NCI-H345 treated with DMSO at 0.1 percent for 48 hours (cell line): ENCODE data around the gene MBNL2.

Experiments
- DNase-seq: peaks from one replicate; lab custom pipeline; 2025; ENCODE audit not compliant: unreplicated experiment; lab: John Stamatoyannopoulos, UW

The MBNL2 gene

GRCh38 chr13:97289514-97290298 is 67.6 kb downstream of the MBNL2 start:
- no peak for DNase-seq

GRCh38 chr13:97295283-97296182 is 73.4 kb downstream of the MBNL2 start:
- no peak for DNase-seq

GRCh38 chr13:97296740-97297139 is 74.6 kb downstream of the MBNL2 start:
- no peak for DNase-seq

- no peak for DNase-seq
Observed at GRCh38 chr13:97298816-97299215, 76.7 kb downstream of the MBNL2 start.

GRCh38 chr13:97300871-97301270 is 78.7 kb downstream of the MBNL2 start:
- DNase-seq, result no peak

GRCh38 chr13:97301382-97302095 is 79.4 kb downstream of the MBNL2 start:
- DNase-seq, result no peak

- DNase-seq, result no peak
Observed at GRCh38 chr13:97302611-97303010, 80.5 kb downstream of the MBNL2 start.

GRCh38 chr13:97306106-97306505 is 84.0 kb downstream of the MBNL2 start:
- DNase-seq, result no peak

- no peak for DNase-seq
Observed at GRCh38 chr13:97306645-97307044, 84.5 kb downstream of the MBNL2 start.

GRCh38 chr13:97307118-97307881 is 85.2 kb downstream of the MBNL2 start:
- DNase-seq, result no peak

GRCh38 chr13:97307882-97308624 is 85.9 kb downstream of the MBNL2 start:
- DNase-seq, result no peak

- DNase-seq, result no peak
Observed at GRCh38 chr13:97308735-97309429, 86.7 kb downstream of the MBNL2 start.

- DNase-seq, result no peak
Observed at GRCh38 chr13:97310809-97311436, 88.8 kb downstream of the MBNL2 start.

GRCh38 chr13:97311956-97312355 is 89.8 kb downstream of the MBNL2 start:
- DNase-seq, result no peak

- DNase-seq, result no peak
Observed at GRCh38 chr13:97313551-97314260, 91.6 kb downstream of the MBNL2 start.

GRCh38 chr13:97316390-97316789 is 94.3 kb downstream of the MBNL2 start:
- no peak for DNase-seq

GRCh38 chr13:97317933-97318332 is 95.8 kb downstream of the MBNL2 start:
- DNase-seq, result no peak

- no peak for DNase-seq
Observed at GRCh38 chr13:97318532-97318931, 96.4 kb downstream of the MBNL2 start.
